ENCODE measurements around the gene PDE4A. TPM values are rescaled to one million over a fixed set of nuclear protein-coding genes. Genes with fewer than 3 reads are reported as not detected.
A peak's percentile ranks its signal among the peaks of the same experiment; 100 is the strongest.

PDE4A gene
- total RNA-seq, 1 donor from 2014 or later = 0.26 TPM

- FAIRE-seq (no peak), DNase-seq (ENCODE audit: low read depth) (no peak)
- no peak for TF ChIP-seq CTCF (IDR thresholded peaks at IDR 0.05; ENCODE audit: insufficient read depth, low read length, severe bottlenecking)
- Histone ChIP-seq H3K36me3 (ENCODE audit: control insufficient read depth, insufficient read depth, low read length) (no peaks in the 10 kb centered on the region), H3K27me3 (ENCODE audit: control insufficient read depth, insufficient read depth, low read length) (peaks cover 11% of the 10 kb centered on the region), H3K4me3 (ENCODE audit: low read depth, low read length) (no peak overlapping the region)
Observed at GRCh38 chr19:10428996-10429381, 8.7 kb downstream of the PDE4A start.

GRCh38 chr19:10430505-10431253 is 10.3 kb downstream of the PDE4A start:
- Histone ChIP-seq H3K4me3 (ENCODE audit: low read depth, low read length) (peak overlapping the region; percentile 29), H3K27me3 (ENCODE audit: control insufficient read depth, insufficient read depth, low read length) (peaks cover 8% of the 10 kb centered on the region), H3K36me3 (ENCODE audit: control insufficient read depth, insufficient read depth, low read length) (no peaks in the 10 kb centered on the region)
- no peak for DNase-seq (ENCODE audit: low read depth)
- no peak for FAIRE-seq
- TF ChIP-seq CTCF (IDR thresholded peaks at IDR 0.05; ENCODE audit: insufficient read depth, low read length, severe bottlenecking) = no peak

GRCh38 chr19:10431254-10431942 is 11.1 kb downstream of the PDE4A start:
- FAIRE-seq (no peak), DNase-seq (ENCODE audit: low read depth) (no peak)
- peak overlapping the region; percentile 29 for H3K4me3 ChIP-seq (ENCODE audit: low read depth, low read length)
- peaks cover 8% of the 10 kb centered on the region for H3K27me3 ChIP-seq (ENCODE audit: control insufficient read depth, insufficient read depth, low read length)
- TF ChIP-seq CTCF (IDR thresholded peaks at IDR 0.05; ENCODE audit: insufficient read depth, low read length, severe bottlenecking) = no peak
- no peaks in the 10 kb centered on the region for H3K36me3 ChIP-seq (ENCODE audit: control insufficient read depth, insufficient read depth, low read length)

GRCh38 chr19:10431943-10432735 is 11.8 kb downstream of the PDE4A start:
- no peak for FAIRE-seq
- no peak for DNase-seq (ENCODE audit: low read depth)
- Histone ChIP-seq H3K36me3 (ENCODE audit: control insufficient read depth, insufficient read depth, low read length) (no peaks in the 10 kb centered on the region), H3K4me3 (ENCODE audit: low read depth, low read length) (peak overlapping the region; percentile 22), H3K27me3 (ENCODE audit: control insufficient read depth, insufficient read depth, low read length) (peaks cover 8% of the 10 kb centered on the region)
- TF ChIP-seq CTCF (IDR thresholded peaks at IDR 0.05; ENCODE audit: insufficient read depth, low read length, severe bottlenecking) = no peak

DNA sequence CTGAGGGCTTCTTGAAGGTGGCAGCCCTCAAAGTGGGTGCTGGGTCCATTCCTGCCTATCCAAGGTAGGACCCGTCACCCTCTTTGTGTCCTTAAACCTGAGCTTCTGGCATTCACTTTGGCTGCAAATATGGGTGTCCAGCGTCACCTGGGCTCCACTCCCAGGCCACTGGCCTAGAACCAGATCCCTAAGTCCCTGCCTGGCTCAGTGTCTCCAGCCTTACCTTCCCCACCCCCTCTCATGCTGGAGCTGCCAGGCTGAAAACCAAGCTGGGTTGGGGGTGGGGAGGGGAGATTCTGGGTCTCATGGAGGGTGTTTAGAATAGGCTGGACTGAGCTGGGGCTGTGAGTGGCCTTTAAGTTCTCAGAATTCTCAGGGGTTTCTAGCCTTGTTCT is 12.4 kb downstream of the PDE4A start:
- no peak overlapping the region for H3K4me3 ChIP-seq (ENCODE audit: low read depth, low read length)
- FAIRE-seq (no peak), DNase-seq (ENCODE audit: low read depth) (no peak)
- peaks cover 8% of the 10 kb centered on the region for H3K27me3 ChIP-seq (ENCODE audit: control insufficient read depth, insufficient read depth, low read length)
- no peak for TF ChIP-seq CTCF (IDR thresholded peaks at IDR 0.05; ENCODE audit: insufficient read depth, low read length, severe bottlenecking)
- H3K36me3 ChIP-seq (ENCODE audit: control insufficient read depth, insufficient read depth, low read length) = no peaks in the 10 kb centered on the region

Measured in bronchial epithelial cell (primary cell).